HG03442 (cell line): Measurements from ENCODE around the gene WHRN.
A peak's percentile ranks its signal among the peaks of the same experiment; 100 is the strongest.

Experiments
- ATAC-seq: cut with Tn5 transposase; IDR thresholded peaks from one replicate; pipeline ENCODE4 v1.9.1; 2021; ENCODE audit warnings: mild to moderate bottlenecking, moderate library complexity; ENCODE audit not compliant: unreplicated experiment

Gene WHRN

DNA sequence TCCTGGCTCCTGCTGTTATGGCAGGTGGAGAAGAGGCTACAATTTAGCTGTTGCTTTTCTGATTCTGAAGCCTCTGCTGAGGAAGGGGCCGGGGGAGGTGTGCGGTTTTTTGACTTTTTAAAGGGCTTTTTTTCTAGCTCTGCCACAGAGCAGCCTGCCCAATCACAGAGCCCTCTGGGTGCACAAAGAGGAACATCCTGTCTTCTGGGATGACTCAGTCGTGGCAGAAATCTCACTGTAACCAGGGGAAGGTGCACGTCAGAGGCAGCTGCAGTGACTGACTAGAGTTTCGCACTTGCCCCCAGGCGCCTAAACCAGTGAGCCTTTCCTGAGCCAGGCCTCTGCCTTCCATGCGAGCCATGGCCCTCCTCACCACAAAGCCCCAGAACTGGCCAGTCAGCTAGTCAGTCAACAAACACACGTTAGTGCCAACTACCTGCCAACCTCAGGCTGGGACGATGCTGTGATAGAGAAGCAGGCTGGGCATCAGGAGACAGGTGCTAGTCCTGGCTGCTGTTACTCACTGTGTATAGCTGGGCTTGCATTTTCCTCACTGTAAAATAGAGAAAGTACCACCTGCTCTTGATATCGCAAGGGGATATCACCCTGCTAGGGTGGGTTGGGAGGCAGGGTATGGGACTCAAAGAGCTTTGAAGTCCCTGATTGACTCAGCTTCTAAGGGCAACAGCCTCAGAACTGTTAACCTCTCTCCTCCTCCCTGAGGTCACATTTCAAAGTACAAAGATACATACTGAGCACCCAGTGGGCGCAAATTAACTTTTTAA, 119.7 kb downstream of the WHRN start:
- peak; percentile 81 for ATAC-seq

GRCh38 chr9:114384836-114385396, 120.4 kb downstream of the WHRN start:
- no peak for ATAC-seq

- ATAC-seq = no peak
These were observed 120.9 kb downstream of the WHRN start for GRCh38 chr9:114384341-114384740.

DNA sequence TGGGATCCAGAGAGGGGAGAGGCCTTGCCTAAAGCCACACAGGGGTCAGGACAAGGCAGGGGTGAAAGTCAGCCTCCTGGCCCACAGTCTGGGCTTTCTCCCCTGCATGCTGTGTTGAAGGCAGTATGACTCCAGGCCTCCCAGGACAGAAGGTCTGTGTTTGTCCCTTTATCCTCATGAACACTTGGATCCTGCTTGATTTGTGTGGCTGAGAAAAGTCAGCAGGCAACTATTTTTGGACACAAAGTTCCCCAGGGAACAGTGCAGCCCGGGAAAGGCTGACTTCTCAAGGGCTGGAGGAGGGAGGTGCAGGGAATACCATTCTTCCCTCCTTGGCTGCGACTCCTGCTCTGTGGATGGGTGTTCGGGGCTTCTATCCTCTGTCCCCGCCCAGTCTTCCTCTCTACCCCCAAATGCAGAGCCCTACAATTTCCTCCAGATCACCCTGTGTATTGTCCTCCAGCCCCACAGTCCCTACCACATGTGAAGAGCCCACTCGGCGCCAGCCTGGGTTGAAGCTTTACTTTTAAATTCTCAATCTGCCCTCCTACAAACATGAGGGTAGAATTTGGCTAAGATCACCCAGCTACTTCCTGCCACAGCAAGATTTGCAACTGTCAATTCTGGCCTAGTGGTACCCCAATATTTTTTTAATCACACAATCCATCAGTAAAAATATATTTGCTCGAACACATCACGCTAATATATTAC, 121.6 kb downstream of the WHRN start:
- ATAC-seq = no peak

DNA sequence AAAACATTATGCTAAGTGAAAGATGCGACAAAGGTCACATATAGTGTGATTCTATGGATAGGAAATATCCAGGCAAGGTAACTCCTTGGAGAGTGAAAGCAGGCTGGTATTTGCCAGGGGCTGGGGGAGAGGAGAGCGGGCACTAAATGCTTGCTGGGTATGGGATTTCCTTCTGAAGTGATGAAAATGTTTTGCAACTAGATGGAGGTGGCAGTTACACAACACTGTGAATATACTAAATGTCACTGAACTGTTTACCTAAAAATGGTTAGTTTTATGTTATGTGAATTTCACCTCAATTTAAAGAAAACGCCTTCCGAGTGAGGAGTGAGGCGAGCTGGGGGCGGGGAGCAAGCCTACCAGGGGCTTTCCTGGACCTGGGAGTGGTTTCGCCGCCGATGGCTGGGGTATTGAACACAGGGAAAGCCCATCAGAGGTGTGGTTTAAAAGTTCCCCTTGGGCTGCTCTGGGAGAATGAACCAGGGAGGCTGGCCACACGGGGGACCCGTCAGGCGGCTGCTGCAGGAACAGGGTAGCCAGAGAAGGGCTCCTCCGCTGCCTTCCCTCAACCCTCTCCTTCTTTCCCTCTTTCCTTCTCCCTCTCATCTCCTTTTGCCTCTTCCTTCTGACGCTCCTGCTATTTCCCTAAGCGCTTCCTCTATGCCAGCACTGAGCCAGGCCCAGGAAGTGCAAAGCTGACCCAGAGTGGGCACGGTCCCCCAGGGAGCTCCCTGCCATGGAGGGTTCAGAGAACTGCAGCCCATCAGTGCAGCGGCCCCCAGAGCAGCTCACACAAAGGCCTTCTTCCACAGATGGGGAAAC, 122.4 kb downstream of the WHRN start:
- peak; percentile 21 for ATAC-seq

GRCh38 chr9:114378883-114379282, 126.4 kb downstream of the WHRN start:
- ATAC-seq = no peak

DNA sequence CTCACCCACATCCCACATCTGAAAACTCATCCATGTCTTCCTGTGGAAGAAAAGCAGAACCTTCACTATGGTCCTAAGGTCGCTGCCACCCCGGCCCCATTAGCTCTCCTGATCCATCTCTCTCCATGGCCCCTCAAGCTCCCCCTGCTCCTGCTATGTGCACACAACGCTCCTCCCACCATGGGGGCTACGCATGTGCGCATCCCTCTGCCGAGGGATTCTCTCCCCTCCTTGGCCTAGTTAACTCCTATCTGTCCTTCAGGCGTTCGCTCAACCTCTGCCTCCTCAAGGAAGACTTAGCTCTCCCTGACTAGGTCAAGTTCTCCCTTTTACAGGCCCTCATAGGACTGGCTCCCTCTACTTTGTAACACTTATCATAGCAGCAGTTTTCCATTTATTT, 127.3 kb downstream of the WHRN start:
- no peak for ATAC-seq

DNA sequence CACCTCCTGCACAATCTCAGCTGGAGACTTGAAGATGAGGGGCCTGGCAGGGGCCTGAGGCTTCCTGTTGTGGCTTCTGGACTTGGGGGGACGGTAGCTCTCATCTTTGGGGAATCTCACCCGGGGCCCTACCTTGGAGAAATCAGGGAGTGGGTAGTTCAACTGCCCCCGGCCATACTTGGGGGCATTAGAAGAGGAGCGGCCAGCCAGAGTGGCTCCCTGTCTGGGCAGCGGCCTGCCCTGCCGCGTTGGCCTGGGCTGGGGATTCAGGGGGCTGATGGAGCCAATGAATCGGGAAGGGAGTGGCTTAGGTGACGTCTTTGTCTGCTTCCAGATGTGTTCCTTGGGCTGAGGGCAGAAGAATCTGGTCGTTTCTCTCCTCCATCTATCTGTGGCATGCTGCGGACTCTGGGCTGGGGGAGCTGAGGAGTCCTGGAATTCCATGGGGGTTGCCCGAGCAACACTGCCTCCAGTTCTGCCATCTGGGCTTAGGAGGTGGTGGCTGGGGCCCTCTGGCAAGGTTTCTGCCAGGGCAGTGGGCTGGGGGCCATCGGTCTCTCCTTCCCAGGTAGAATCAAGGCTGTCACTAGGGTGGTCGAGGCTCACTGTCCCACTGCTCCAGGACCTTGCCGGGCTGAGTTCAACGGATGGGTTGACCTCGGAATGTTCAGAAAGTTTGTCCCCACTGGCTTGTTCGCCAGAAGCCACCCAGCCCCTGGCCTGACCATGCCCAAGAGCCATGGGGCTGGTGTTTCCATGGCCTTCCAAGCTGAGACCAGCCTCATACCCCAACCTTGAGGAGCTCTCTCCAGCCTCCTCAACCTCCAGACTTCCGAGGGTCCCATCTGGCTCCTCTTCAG, 128.5 kb downstream of the WHRN start:
- no peak for ATAC-seq

- ATAC-seq = no peak
These were observed 129.7 kb downstream of the WHRN start for GRCh38 chr9:114375386-114376175.

- no peak for ATAC-seq
These were observed 130.3 kb downstream of the WHRN start for GRCh38 chr9:114374936-114375335.

DNA sequence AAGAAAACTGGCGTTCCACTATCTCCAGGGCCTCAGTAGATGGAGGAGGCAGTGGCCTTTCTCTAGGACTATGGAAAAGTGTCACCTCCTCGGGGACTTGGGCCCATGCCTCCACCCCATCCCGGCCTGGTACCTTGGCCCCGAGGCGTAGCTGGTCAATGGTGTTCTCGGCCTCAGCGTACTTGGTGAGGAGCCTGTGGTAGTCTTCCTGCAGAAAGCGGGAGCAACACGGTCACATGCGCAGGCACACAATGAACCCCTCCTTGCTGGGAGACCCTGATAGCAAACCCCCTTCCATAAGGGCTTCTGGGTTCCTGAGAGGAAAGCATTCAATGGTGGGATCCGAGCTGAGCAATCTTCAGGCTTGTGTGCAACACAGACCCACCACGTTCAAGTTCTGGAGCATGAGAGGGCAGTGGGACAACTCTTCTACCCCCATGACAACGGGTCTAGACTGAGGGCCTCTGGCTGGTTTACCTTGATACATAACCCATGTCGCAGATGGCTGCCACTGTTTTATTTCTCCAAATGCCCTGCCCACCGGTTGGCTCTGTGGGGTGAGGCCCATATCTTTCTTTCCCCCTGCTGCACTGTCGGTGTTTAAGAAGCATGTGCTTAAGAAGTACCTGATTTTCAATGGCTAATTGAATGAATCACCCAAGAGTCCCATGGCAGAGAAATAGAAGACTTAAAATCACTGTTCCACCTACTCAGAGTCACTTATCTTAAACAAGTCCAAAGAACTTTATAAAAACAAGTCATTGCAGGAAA, 131.1 kb downstream of the WHRN start:
- ATAC-seq = no peak

GRCh38 chr9:114372921-114373448, 132.3 kb downstream of the WHRN start:
- ATAC-seq = peak; percentile 92

- no peak for ATAC-seq
These were observed 133.0 kb downstream of the WHRN start for GRCh38 chr9:114371973-114372917.

DNA sequence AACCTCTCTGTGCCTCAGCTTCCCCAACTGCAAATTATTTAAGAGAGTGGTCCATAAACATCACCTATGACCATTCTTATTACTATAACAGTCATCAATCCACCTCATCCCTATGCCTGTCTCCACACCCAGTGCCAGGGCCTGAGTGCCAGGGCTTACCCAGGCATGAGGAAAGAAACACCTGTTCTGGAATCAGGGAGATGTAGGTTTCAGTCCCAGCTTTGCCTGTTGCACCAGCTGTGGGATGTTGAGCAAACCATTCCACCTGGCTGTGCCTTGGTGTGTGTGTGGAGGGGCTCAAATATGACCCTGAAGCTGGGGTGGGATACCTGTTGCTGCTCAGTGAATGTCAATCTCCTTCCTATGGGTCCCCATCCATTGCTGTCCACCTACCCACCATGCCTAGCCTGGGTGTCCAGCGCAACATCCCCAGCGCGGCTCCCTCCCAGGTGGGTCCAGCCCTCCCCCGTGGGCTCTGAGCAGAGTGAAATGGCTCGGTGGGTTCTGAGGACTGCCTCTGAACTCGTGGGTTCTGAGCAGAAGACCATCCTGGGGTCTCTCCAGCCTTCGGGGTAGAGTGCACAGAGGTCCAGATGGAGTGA, 133.8 kb downstream of the WHRN start:
- no peak for ATAC-seq

GRCh38 chr9:114370968-114371320, 134.3 kb downstream of the WHRN start:
- no peak for ATAC-seq

- ATAC-seq = no peak
These were observed 134.9 kb downstream of the WHRN start for GRCh38 chr9:114370251-114370967.
